ENCODE results near the gene ZNF341. TPM values are rescaled to one million over a fixed set of nuclear protein-coding genes. Genes with fewer than 3 reads are reported as not detected.

The ZNF341 gene
- total RNA-seq, 1 donor from 2014 or later = 4.2 TPM

- Histone ChIP-seq H3K4me1 (peaks cover 89% of the 10 kb centered on the region), H3K9me3 (no peaks in the 10 kb centered on the region), H3K36me3 (no peaks in the 10 kb centered on the region), H3K27me3 (no peaks in the 10 kb centered on the region), H3K27ac (peak overlapping the region; percentile 61), H3K4me3 (no peak overlapping the region)
- intact Hi-C loops (cut with DNase I) = no loop called here
- no peak for DNase-seq (ENCODE audit: extremely low spot score in 2 of 2)
- TF ChIP-seq POLR2AphosphoS5 (IDR thresholded peaks at IDR 0.05; ENCODE audit: insufficient read depth in 1 of 2, low read depth in 1 of 2) (no peak), CTCF (IDR thresholded peaks at IDR 0.05) (no peak), POLR2A (IDR thresholded peaks at IDR 0.05) (no peak)
Observed at GRCh38 chr20:33826270-33826897, 94.6 kb downstream of the ZNF341 start.

DNA sequence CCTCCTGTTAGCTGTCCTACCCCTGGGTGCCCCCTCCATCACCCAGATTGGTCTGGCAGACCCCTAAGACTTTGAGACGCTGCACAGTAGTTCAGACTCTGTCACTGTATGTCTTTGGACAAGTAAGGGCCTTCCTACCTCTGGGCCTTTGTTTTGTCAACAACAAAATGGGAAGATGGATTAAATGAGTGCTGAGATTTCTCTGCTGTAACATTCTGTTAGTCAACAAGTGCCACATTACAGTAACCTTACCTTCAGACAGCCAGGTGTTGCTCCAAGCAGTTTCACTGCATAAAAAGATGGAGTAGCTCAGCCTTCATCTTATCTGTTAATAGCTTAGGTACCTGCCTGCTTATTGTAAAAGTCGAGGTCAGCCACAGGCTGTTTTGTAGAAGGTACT is 95.3 kb downstream of the ZNF341 start:
- H3K4me3 ChIP-seq = no peak overlapping the region
- peak overlapping the region; percentile 61 for H3K27ac ChIP-seq
- no peak for DNase-seq (ENCODE audit: extremely low spot score in 2 of 2)
- H3K36me3 ChIP-seq = no peaks in the 10 kb centered on the region
- no peaks in the 10 kb centered on the region for H3K9me3 ChIP-seq
- peaks cover 96% of the 10 kb centered on the region for H3K4me1 ChIP-seq
- no peak for TF ChIP-seq POLR2A (IDR thresholded peaks at IDR 0.05)
- no peak for TF ChIP-seq CTCF (IDR thresholded peaks at IDR 0.05)
- TF ChIP-seq POLR2AphosphoS5 (IDR thresholded peaks at IDR 0.05; ENCODE audit: insufficient read depth in 1 of 2, low read depth in 1 of 2) = no peak
- H3K27me3 ChIP-seq = no peaks in the 10 kb centered on the region
- intact Hi-C loops (cut with DNase I) = no loop called here

GRCh38 chr20:33827634-33828325 is 96.0 kb downstream of the ZNF341 start:
- peaks cover 96% of the 10 kb centered on the region for H3K4me1 ChIP-seq
- no peaks in the 10 kb centered on the region for H3K36me3 ChIP-seq
- no peaks in the 10 kb centered on the region for H3K27me3 ChIP-seq
- H3K9me3 ChIP-seq = no peaks in the 10 kb centered on the region
- peak overlapping the region; percentile 61 for H3K27ac ChIP-seq
- H3K4me3 ChIP-seq = no peak overlapping the region
- no peak for DNase-seq (ENCODE audit: extremely low spot score in 2 of 2)
- TF ChIP-seq CTCF (IDR thresholded peaks at IDR 0.05) (no peak), POLR2A (IDR thresholded peaks at IDR 0.05) (no peak), POLR2AphosphoS5 (IDR thresholded peaks at IDR 0.05; ENCODE audit: insufficient read depth in 1 of 2, low read depth in 1 of 2) (no peak)
- intact Hi-C loops (cut with DNase I) = no loop called here

- Histone ChIP-seq H3K9me3 (no peaks in the 10 kb centered on the region), H3K27ac (peak overlapping the region; percentile 61), H3K4me3 (no peak overlapping the region), H3K36me3 (no peaks in the 10 kb centered on the region), H3K27me3 (no peaks in the 10 kb centered on the region), H3K4me1 (peaks cover 96% of the 10 kb centered on the region)
- TF ChIP-seq CTCF (IDR thresholded peaks at IDR 0.05) (no peak), POLR2A (IDR thresholded peaks at IDR 0.05) (no peak), POLR2AphosphoS5 (IDR thresholded peaks at IDR 0.05; ENCODE audit: insufficient read depth in 1 of 2, low read depth in 1 of 2) (no peak)
- intact Hi-C loops (cut with DNase I) = no loop called here
- DNase-seq (ENCODE audit: extremely low spot score in 2 of 2) = no peak
Observed at GRCh38 chr20:33828326-33828844, 96.6 kb downstream of the ZNF341 start.
